ENCODE results near the gene EIF3I. TPM values are rescaled to one million over a fixed set of nuclear protein-coding genes. Genes with fewer than 3 reads are reported as not detected.

EIF3I gene
- total RNA-seq, 4 donors from 2014 or later, result 121 to 172 (median 152) TPM

DNA sequence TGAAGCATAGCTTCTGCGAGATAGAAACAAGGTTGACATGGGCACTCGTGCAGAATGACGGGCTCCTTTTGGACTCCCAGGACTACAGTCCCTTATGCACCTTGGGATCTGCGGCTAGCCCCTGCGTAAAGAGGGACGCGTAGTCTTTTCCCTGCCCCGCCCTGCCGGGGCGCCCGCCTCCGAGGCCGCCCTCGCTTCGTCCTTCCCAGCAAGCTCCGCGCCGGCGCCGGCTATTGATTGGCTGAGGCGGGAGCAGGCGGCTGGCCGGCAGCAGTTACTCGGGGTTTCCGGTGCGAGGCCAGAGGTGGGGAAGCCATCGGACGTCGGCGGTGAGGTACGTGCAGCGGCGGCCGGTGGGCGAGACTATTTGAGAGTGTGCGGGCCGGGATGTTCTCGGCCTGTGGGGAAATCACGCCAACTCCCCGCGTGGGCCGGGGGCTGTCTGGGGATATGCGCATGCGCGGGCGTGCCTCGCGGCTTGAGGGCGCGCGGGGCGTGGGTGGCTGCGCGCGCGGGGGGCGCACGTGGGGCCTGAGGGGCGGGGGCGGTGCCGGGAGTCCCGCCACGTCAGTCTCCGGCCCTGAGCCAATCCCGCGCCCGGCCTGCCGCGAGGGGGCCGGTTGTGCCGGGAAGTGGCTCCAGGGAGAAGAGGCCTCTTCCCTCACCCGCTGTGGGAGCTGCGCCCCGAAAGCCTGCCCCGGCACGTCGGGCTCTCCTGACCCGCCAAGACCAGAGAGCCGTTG is 42.6 kb upstream of the EIF3I start, which contains the start of gene TXLNA:
Gene TXLNA, plus strand, starts transcription at position 233 of the 743 bp plus-strand sequence. CDS start 671 bp downstream, outside the sequence.
- peak; percentile 50 to 56 for TF ChIP-seq POLR2A (IDR thresholded peaks at IDR 0.05)
- peak; percentile 78 to 89 for TF ChIP-seq EP300 (IDR thresholded peaks at IDR 0.05)
- TF ChIP-seq, protein P1, sequence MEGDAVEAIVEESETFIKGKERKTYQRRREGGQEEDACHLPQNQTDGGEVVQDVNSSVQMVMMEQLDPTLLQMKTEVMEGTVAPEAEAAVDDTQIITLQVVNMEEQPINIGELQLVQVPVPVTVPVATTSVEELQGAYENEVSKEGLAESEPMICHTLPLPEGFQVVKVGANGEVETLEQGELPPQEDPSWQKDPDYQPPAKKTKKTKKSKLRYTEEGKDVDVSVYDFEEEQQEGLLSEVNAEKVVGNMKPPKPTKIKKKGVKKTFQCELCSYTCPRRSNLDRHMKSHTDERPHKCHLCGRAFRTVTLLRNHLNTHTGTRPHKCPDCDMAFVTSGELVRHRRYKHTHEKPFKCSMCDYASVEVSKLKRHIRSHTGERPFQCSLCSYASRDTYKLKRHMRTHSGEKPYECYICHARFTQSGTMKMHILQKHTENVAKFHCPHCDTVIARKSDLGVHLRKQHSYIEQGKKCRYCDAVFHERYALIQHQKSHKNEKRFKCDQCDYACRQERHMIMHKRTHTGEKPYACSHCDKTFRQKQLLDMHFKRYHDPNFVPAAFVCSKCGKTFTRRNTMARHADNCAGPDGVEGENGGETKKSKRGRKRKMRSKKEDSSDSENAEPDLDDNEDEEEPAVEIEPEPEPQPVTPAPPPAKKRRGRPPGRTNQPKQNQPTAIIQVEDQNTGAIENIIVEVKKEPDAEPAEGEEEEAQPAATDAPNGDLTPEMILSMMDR (IDR thresholded peaks at IDR 0.05), result peak in 2 of 5 experiments; percentile 45 to 46
- Histone ChIP-seq H3K4me3 (peak within 1 kb of the TSS; percentile 75 to 82 (median 80)), H3K36me3 (peaks cover 0 to 38% (median 4%) of the 10 kb centered on the region in 3 donors), H3K4me1 (peaks cover 2 to 48% (median 28%) of the 10 kb centered on the region in 4 donors), H3K27ac (peak within 1 kb of the TSS; percentile 87 to 97 (median 94)), H3K9me3 (no peaks in the 10 kb centered on the region), H3K27me3 (no peaks in the 10 kb centered on the region)
- 0 to 1% methylated on average over 13 to 54 of the region's 79 CpGs for WGBS, 2 donors
- peak; percentile 92 for DNase-seq (ENCODE audit: low spot score in 2 of 2)

DNA sequence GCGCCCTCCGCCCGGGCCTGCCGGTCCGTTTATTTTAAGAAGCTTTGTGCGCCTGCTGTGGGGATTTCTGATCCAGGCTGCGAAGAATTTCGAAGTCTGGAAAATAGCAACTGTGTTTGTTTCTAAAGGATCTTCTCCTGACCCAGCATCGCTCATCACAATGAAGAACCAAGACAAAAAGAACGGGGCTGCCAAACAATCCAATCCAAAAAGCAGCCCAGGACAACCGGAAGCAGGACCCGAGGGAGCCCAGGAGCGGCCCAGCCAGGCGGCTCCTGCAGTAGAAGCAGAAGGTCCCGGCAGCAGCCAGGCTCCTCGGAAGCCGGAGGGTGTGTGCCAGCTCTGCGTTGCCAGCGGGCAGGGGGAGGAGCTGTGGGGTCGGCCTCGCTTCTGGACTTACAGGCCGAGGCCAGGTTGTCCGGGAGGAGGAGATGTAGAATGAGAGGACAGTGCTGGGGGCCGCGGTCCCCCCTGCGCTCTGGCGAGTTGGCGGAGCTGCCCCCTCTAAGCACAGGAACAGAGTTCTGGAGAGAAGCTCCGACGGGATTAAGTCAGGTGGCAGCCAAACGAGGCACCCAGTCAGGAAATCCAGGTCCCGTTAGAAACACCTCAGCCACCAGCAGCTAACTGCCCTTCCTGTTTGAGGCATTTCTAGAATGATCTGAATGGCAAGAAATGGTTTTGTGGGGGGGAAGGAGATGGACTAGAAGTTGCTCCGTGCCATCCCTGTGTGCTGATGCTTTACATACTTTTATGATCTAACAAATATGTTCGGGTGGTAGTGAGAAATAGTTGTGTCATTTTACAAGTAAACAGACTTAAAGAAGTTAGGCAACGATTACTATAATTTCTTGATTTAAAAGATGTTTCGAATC is 41.8 kb upstream of the EIF3I start:
- Histone ChIP-seq H3K4me1 (peaks cover 2 to 55% (median 28%) of the 10 kb centered on the region in 4 donors), H3K4me3 (peak overlapping the region; percentile 75 to 82 (median 80)), H3K27ac (peak overlapping the region; percentile 87 to 97 (median 94)), H3K36me3 (peaks cover 0 to 41% (median 4%) of the 10 kb centered on the region in 3 donors), H3K9me3 (no peaks in the 10 kb centered on the region), H3K27me3 (no peaks in the 10 kb centered on the region)
- TF ChIP-seq, protein P1 (IDR thresholded peaks at IDR 0.05), result no peak
- no peak for TF ChIP-seq EP300 (IDR thresholded peaks at IDR 0.05)
- peak in 1 of 2 donors; percentile 24 for DNase-seq (ENCODE audit: low spot score in 2 of 2)
- 5 to 6% methylated on average over 32 to 35 of the region's 36 CpGs for WGBS, 2 donors

DNA sequence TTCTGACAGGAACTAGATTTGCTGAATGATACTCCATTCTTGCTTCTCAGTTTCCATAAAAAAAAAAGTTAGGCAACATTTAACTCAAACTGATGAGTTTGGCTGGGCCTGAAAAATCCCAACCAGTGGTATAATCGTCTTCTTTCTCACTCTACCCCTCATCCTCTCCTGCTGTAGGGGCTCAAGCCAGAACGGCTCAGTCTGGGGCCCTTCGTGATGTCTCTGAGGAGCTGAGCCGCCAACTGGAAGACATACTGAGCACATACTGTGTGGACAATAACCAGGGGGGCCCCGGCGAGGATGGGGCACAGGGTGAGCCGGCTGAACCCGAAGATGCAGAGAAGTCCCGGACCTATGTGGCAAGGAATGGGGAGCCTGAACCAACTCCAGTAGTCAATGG is 41.1 kb upstream of the EIF3I start:
- Histone ChIP-seq H3K9me3 (no peaks in the 10 kb centered on the region), H3K27me3 (no peaks in the 10 kb centered on the region), H3K4me3 (peak overlapping the region in 3 of 4 donors; percentile 75 to 82 (median 77)), H3K36me3 (peaks cover 0 to 46% (median 4%) of the 10 kb centered on the region in 3 donors), H3K27ac (peak overlapping the region in 3 of 4 donors; percentile 87 to 97 (median 96)), H3K4me1 (peaks cover 2 to 57% (median 28%) of the 10 kb centered on the region in 4 donors)
- no peak for DNase-seq (ENCODE audit: low spot score in 2 of 2)
- WGBS, 2 donors, result 57 to 75% methylated on average over 9 of the region's 9 CpGs
- TF ChIP-seq EP300 (IDR thresholded peaks at IDR 0.05), result no peak
- TF ChIP-seq, protein P1 (IDR thresholded peaks at IDR 0.05), result no peak
- no peak for TF ChIP-seq POLR2A (IDR thresholded peaks at IDR 0.05)

DNA sequence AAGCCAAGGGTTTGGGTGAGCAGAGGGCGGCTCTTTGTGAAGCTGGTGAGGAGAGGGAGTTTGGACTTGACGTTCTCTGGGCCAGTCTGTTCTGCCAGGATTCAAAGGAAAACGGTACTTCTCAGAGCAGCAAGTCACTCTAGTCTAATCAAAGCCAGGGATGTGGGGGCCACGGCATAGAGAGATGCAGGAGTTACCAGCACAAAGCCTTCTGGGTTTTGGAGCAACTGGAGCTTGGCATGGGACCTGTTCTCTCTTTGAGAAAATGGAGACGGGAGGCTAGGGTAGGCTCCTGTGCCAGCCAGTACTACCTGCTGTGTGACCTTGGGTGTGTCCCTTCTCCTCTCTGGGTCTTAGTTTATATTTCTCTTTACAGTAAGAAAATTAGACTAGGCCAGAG is 40.6 kb upstream of the EIF3I start:
- TF ChIP-seq, protein P1 (IDR thresholded peaks at IDR 0.05), result no peak
- TF ChIP-seq POLR2A (IDR thresholded peaks at IDR 0.05) (no peak), EP300 (IDR thresholded peaks at IDR 0.05) (no peak)
- 71% methylated on average over 5 of the region's 5 CpGs for WGBS, 2 donors
- peak overlapping the region in 1 of 4 donors; percentile 77 for H3K4me3 ChIP-seq
- H3K36me3 ChIP-seq, result peaks cover 0 to 49% (median 4%) of the 10 kb centered on the region in 3 donors
- no peaks in the 10 kb centered on the region for H3K9me3 ChIP-seq
- H3K27me3 ChIP-seq, result no peaks in the 10 kb centered on the region
- H3K4me1 ChIP-seq, result peaks cover 2 to 62% (median 28%) of the 10 kb centered on the region in 4 donors
- DNase-seq (ENCODE audit: low spot score in 2 of 2), result no peak
- H3K27ac ChIP-seq, result peak overlapping the region in 2 of 4 donors; percentile 96 to 97

Measured in tibial nerve (tissue), 4 donors.